C4-2B (cell line): Measurements from ENCODE around the gene METTL21A.
"Not testable (repeated sequence)": the region's sequence is repeated elsewhere in the genome, so short reads cannot be mapped to it uniquely, and the experiment has no call there.

ENCODE experiments used
- CTCF ChIP-seq: fragments of 450-650 bp; conservative IDR thresholded peaks from 2 replicates; pipeline ENCODE4 v1.5.1; 2017; ENCODE audit warnings: mild to moderate bottlenecking
- ZFX ChIP-seq: fragments of 450-650 bp; IDR thresholded peaks from 2 replicates; pipeline ENCODE4 v1.6.1; 2017

- not testable (repeated sequence) for TF ChIP-seq ZFX, CTCF
Observed at GRCh38 chr2:207639288-207639687, 14.1 kb upstream of the METTL21A start.
